Superior temporal gyrus (tissue), 1 donor: Measurements from ENCODE around the gene TRUB2.
"Not testable (repeated sequence)": the region's sequence is repeated elsewhere in the genome, so short reads cannot be mapped to it uniquely, and the experiment has no call there.

Experiments
- DNase-seq: peaks from one replicate; pipeline ENCODE4 v3.0.0-alpha.2; 2016; ENCODE audit errors: extremely low spot score

The TRUB2 gene

GRCh38 chr9:128340691-128341434 lies 18.6 kb upstream of the TRUB2 start:
- no peak for DNase-seq

DNA sequence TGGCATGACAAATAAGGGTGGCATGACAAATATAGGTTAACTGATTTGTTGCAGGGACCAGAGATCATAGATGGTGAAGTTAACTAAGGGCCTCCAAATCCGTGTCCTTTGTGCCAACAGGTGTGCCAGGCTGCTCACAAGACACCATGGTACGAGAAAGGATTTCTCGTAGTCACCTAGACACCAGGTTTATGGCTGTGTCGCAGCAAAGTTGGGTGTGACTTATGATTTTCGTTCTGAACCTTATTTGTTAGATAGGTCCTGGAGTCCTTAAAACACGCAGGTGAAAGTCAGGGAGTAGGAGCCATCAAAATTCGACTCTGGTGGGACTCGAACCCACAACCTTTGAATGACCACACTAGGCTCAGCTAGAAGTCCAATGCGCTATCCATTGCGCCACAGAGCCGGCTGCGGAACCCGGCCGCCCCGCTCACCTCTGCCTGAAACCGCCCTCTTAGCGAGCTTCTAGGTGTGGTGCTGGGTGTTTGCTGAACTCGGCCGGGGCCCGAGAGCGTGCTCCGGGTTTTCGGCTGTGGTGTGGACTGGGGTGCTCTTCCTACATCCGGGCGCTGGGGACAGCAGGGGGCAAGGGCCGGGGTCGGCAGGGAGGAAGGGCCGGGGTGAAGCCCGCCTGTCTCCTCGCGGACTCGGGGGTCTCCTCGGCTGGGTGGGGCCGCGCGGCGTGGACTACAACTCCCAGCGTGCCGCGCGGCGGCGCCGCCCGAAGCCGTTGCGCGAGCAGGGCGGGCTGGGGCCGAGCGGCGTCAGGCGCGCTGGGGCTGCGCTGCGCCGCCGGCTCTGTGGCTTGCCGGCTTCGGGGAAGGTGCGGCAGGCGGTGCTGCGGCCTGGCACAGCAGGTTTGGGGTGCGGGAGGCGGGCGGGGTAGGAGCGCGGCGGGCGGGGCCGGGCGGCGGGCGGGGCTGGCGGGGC lies 17.8 kb upstream of the TRUB2 start, which contains the start of gene SLC27A4:
Gene SLC27A4, plus strand, starts transcription at position 767 of the 930 bp plus-strand sequence. CDS start 2,606 bp downstream, outside the sequence.
- peak; percentile 66 for DNase-seq

- DNase-seq = not testable (repeated sequence)
These were observed 16.8 kb upstream of the TRUB2 start for GRCh38 chr9:128338852-128339614.

GRCh38 chr9:128337936-128338335 lies 15.7 kb upstream of the TRUB2 start:
- no peak for DNase-seq

GRCh38 chr9:128335914-128336313 lies 13.7 kb upstream of the TRUB2 start:
- no peak for DNase-seq

- DNase-seq = no peak
These were observed 12.9 kb upstream of the TRUB2 start for GRCh38 chr9:128335161-128335560.

GRCh38 chr9:128333451-128333869 lies 11.2 kb upstream of the TRUB2 start:
- DNase-seq = no peak

DNA sequence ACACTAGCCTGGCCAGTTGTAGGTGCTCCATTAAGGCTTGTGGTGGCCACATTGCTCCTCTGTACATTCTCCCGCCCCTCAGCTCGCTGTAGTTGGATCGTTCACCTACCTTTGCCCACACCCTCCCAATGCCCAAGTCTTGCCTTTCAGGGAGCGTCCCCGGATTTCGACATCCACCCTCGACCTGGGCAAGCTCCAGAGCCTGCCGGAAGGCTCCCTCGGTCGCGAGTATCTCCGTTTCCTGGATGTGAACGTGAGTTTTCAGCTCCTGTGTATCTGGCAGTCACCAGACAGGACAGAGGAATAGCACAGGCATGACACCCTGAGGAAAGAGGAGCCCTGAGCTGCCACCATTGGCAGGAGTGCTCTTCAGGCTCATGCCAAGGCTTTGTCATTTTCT lies 3.4 kb upstream of the TRUB2 start:
- no peak for DNase-seq

GRCh38 chr9:128324401-128324800 lies 2.2 kb upstream of the TRUB2 start:
- DNase-seq = no peak

DNA sequence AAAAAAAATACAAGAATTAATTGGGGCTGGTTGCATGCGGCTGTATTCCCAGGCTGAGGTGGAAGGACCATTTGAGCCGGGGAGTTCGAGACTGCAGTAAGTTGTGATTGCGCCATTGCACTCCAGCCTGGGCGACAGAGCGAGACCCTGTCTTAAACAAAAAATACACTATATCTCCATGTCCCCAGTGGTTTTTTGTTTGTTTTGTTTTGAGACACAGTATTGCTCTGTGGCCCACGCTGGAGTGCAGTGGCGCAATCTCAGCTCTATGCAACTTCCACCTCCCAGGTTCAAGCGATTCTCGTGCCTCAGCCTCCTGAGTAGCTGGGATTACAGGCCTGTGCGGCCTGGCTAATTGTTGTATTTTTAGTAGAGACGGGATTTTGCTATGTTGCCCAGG lies 1.5 kb upstream of the TRUB2 start:
- no peak for DNase-seq

- DNase-seq = no peak
These were observed 1.0 kb upstream of the TRUB2 start for GRCh38 chr9:128323212-128323730.

DNA sequence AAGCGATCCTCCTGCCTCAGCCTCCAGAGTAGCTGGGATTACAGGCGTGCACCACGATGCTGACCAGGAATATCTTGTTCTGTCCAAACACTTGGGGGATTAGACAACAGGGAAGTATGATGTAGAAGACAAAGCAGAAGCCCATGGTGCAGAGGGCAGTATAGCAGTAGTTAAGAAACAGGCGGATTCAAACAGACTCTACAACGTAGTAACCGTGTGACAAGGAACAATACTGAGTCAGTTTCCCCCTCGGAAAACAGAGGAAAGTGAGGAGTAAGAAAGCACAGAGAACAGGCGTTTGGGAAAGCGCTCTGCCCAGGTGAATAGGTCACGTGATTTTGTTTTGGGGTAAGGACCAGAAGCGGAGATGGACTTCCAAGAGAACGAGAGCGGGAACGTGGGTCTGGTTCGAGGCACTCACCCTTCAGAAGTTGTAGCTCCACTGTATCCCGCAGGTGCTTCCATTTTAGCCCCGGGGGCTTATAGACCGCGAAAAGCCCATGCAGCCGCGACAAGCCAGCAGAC lies 306 bp downstream of the TRUB2 start:
- no peak for DNase-seq

DNA sequence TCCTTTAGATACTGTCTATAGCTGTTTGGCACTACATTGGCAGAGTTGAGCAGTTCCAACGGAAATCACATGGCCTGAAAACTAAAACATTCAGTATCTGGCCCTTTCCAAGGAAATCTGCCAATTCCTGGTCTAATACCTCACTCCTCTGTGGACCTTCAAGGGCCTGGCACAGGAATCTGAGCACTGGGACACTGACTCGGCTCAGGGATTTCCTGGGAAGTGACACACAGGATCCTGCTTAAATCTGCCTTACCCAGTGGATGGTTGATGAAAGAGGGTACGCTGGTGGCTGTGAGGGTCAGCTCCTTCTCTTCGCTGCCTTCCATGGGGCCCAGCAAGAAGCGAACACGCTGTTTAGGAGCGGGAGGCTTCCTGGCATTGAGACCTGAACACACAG lies 904 bp downstream of the TRUB2 start:
- no peak for DNase-seq

- DNase-seq = peak; percentile 57
These were observed 4.6 kb downstream of the TRUB2 start for GRCh38 chr9:128317629-128318028.

GRCh38 chr9:128316421-128316820 lies 5.8 kb downstream of the TRUB2 start:
- DNase-seq = peak; percentile 96

DNA sequence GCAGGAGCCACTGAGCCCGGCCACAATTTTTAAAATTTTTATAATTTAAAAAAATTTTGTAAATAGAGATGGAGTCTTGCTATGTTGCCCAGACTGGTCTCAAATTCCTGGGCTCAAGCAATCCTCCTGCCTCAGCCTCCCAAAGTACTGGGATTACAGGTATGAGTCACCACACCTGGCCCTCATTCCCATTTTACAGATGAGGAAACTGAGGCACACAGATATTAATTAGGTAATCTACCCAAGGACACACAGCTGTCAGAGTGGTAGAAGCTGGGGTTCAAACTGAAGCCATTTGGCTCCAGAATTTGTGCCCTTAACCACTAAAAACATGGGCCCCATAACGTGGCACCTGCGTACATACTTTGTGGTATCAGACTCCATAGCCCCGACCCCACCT lies 7.5 kb downstream of the TRUB2 start:
- no peak for DNase-seq

GRCh38 chr9:128310461-128310860 lies 11.8 kb downstream of the TRUB2 start:
- DNase-seq = peak; percentile 17

- DNase-seq = no peak
These were observed 12.7 kb downstream of the TRUB2 start for GRCh38 chr9:128309551-128309950.

GRCh38 chr9:128304971-128305288 lies 17.3 kb downstream of the TRUB2 start:
- DNase-seq = no peak

GRCh38 chr9:128304136-128304970 lies 17.9 kb downstream of the TRUB2 start:
- no peak for DNase-seq
